Activated T-helper 9 cell treated with anti-CD3 and anti-CD28 coated beads, Interleukin-2, amount 50 U/mL, for 16 hours (primary cell): ENCODE measurements around the gene HUWE1.
"Not testable (repeated sequence)": the region's sequence is repeated elsewhere in the genome, so short reads cannot be mapped to it uniquely, and the experiment has no call there.

ENCODE experiments used
- DNase-seq: peaks from one replicate; pipeline ENCODE4 v3.0.0-alpha.2; 2020; ENCODE audit warnings: low read depth

Gene HUWE1

GRCh38 chrX:53511322-53511721, 175.2 kb downstream of the HUWE1 start:
- no peak for DNase-seq

- DNase-seq = not testable (repeated sequence)
Observed at GRCh38 chrX:53504035-53504434, 182.5 kb downstream of the HUWE1 start.

GRCh38 chrX:53494436-53494835, 192.1 kb downstream of the HUWE1 start:
- no peak for DNase-seq

GRCh38 chrX:53486285-53486684, 200.2 kb downstream of the HUWE1 start:
- DNase-seq = no peak

- no peak for DNase-seq
Observed at GRCh38 chrX:53483838-53484405, 202.6 kb downstream of the HUWE1 start.

GRCh38 chrX:53483416-53483815, 203.1 kb downstream of the HUWE1 start:
- DNase-seq = no peak
